SK-N-SH treated with all-trans-retinoic acid at 6 μM for 48 hours (cell line): ENCODE measurements around the gene ANO10.

ENCODE experiments used
- ATAC-seq: fragments of 200-7000 bp; cut with Tn5 transposase; 3 replicates; pipeline ENCODE4 v1.9.1; 2020; ENCODE audit warnings: mild to moderate bottlenecking, moderate library complexity
- ARNTL ChIP-seq: fragments of 450-650 bp; formaldehyde crosslinking; IDR thresholded peaks from 2 replicates; pipeline ENCODE4 v1.5.0; 2020; ENCODE audit warnings: low read depth, mild to moderate bottlenecking, moderate library complexity, borderline replicate concordance
- BACH2 ChIP-seq: fragments of 250-450 bp; sonication (Bioruptor Pico); IDR thresholded peaks from 2 replicates; pipeline ENCODE4 v1.9.0; 2021; ENCODE audit warnings: mild to moderate bottlenecking, borderline replicate concordance
- CSDC2 ChIP-seq: fragments of 250-450 bp; sonication (Bioruptor Pico); IDR thresholded peaks from 2 replicates; pipeline ENCODE4 v1.5.0; 2020; ENCODE audit warnings: mild to moderate bottlenecking, moderate library complexity
- GLIS3 ChIP-seq: fragments of 250-450 bp; sonication (Bioruptor Pico); IDR thresholded peaks from 2 replicates; pipeline ENCODE4 v1.5.0; 2020; ENCODE audit warnings: mild to moderate bottlenecking, moderate library complexity
- ISL1 ChIP-seq: fragments of 250-450 bp; sonication (Bioruptor Pico); IDR thresholded peaks from 2 replicates; pipeline ENCODE4 v2.1.2; 2022; ENCODE audit warnings: mild to moderate bottlenecking, moderate library complexity
- OSR1 ChIP-seq: fragments of 250-450 bp; sonication (Bioruptor Pico); IDR thresholded peaks from 2 replicates; pipeline ENCODE4 v1.8.0; 2022; ENCODE audit warnings: moderate library complexity, mild to moderate bottlenecking, inconsistent platforms
- PPARA ChIP-seq: fragments of 250-450 bp; sonication (Bioruptor Pico); IDR thresholded peaks from 2 replicates; pipeline ENCODE4 v1.5.0; 2020; ENCODE audit warnings: mild to moderate bottlenecking, borderline replicate concordance
- RARB ChIP-seq: fragments of 250-450 bp; sonication (Bioruptor Pico); IDR thresholded peaks from 2 replicates; pipeline ENCODE4 v1.8.0; 2021; ENCODE audit warnings: mild to moderate bottlenecking, moderate library complexity
- SNAI2 ChIP-seq: fragments of 250-450 bp; sonication (Bioruptor Pico); IDR thresholded peaks from 2 replicates; pipeline ENCODE4 v1.5.0; 2020; ENCODE audit warnings: mild to moderate bottlenecking, moderate library complexity
- TCF4 ChIP-seq: fragments of 250-450 bp; sonication (Bioruptor Pico); IDR thresholded peaks from 2 replicates; pipeline ENCODE4 v1.8.0; 2021; ENCODE audit warnings: mild to moderate bottlenecking, moderate library complexity, borderline replicate concordance
- TOX ChIP-seq: fragments of 250-450 bp; sonication (Bioruptor Pico); IDR thresholded peaks from 2 replicates; pipeline ENCODE4 v1.8.0; 2021; ENCODE audit warnings: mild to moderate bottlenecking, moderate library complexity, borderline replicate concordance
- ZC3H10 ChIP-seq: fragments of 250-450 bp; sonication (Bioruptor Pico); IDR thresholded peaks from 2 replicates; pipeline ENCODE4 v1.5.1; 2021; ENCODE audit warnings: mild to moderate bottlenecking, moderate library complexity
- ZFP30 ChIP-seq: fragments of 450-650 bp; formaldehyde crosslinking; IDR thresholded peaks from 2 replicates; pipeline ENCODE4 v1.5.0; 2022; ENCODE audit warnings: mild to moderate bottlenecking, moderate library complexity
- ZNF565 ChIP-seq: fragments of 450-650 bp; formaldehyde crosslinking; conservative IDR thresholded peaks from 2 replicates; pipeline ENCODE4 v1.5.0; 2020; ENCODE audit warnings: low read depth, mild to moderate bottlenecking, moderate library complexity
- ZNF70 ChIP-seq: fragments of 450-650 bp; formaldehyde crosslinking; IDR thresholded peaks from 2 replicates; pipeline ENCODE4 v1.5.0; 2020; ENCODE audit warnings: mild to moderate bottlenecking, moderate library complexity
- ZNF8 ChIP-seq: fragments of 450-650 bp; formaldehyde crosslinking; IDR thresholded peaks from 2 replicates; pipeline ENCODE4 v1.5.0; 2020; ENCODE audit warnings: mild to moderate bottlenecking, moderate library complexity
- TF ChIP-seq, protein P1 (sequence below): fragments of 250-450 bp; sonication (Bioruptor Pico); IDR thresholded peaks from 2 replicates; pipeline ENCODE4 v1.8.0; 2020; ENCODE audit warnings: mild to moderate bottlenecking, moderate library complexity, borderline replicate concordance
- TF ChIP-seq, protein P2 (sequence below): fragments of 250-450 bp; sonication (Bioruptor Pico); IDR thresholded peaks from 2 replicates; pipeline ENCODE4 v1.5.0; 2020; ENCODE audit warnings: mild to moderate bottlenecking, moderate library complexity
- TF ChIP-seq, protein P3 (sequence below): fragments of 250-450 bp; sonication (Bioruptor Pico); IDR thresholded peaks from 2 replicates; pipeline ENCODE4 v1.5.1; 2020; ENCODE audit warnings: low read depth, mild to moderate bottlenecking, moderate library complexity
- TF ChIP-seq, protein P4 (sequence below): fragments of 250-450 bp; sonication (Bioruptor Pico); IDR thresholded peaks from 2 replicates; pipeline ENCODE4 v1.8.0; 2021; ENCODE audit warnings: low read depth, mild to moderate bottlenecking, moderate library complexity, borderline replicate concordance

The ANO10 gene

DNA sequence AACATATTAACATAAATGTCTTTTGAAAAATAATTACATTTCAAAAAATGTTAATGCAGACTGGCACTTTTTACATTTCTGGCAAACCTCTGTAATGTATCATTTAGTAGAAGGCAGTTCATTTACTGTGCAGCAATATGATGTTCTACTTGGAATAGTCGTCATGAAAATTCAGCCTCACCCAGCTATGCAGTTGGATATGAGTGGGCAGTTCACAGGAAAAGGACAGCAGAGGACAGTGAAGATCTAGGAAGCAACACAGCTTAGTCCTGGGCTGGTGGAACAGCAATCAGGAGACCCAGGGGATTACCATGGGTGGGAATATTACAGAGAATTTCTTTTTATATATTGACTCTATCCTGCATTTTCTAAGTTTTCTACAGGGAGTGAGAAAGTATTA is 63.6 kb downstream of the ANO10 start:
- TF ChIP-seq, protein P1, sequence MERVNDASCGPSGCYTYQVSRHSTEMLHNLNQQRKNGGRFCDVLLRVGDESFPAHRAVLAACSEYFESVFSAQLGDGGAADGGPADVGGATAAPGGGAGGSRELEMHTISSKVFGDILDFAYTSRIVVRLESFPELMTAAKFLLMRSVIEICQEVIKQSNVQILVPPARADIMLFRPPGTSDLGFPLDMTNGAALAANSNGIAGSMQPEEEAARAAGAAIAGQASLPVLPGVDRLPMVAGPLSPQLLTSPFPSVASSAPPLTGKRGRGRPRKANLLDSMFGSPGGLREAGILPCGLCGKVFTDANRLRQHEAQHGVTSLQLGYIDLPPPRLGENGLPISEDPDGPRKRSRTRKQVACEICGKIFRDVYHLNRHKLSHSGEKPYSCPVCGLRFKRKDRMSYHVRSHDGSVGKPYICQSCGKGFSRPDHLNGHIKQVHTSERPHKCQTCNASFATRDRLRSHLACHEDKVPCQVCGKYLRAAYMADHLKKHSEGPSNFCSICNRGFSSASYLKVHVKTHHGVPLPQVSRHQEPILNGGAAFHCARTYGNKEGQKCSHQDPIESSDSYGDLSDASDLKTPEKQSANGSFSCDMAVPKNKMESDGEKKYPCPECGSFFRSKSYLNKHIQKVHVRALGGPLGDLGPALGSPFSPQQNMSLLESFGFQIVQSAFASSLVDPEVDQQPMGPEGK, result no peak
- TF ChIP-seq RARB (CRISPR knock-in tag), result no peak
- no peak for TF ChIP-seq SNAI2
- TF ChIP-seq ZNF565 (CRISPR knock-in tag), result no peak
- TF ChIP-seq TCF4 (CRISPR knock-in tag), result no peak
- TF ChIP-seq CSDC2 (CRISPR knock-in tag), result no peak
- TF ChIP-seq BACH2 (CRISPR knock-in tag), result no peak
- TF ChIP-seq, all 23 proteins: peak for 0
- ATAC-seq, result no peak

DNA sequence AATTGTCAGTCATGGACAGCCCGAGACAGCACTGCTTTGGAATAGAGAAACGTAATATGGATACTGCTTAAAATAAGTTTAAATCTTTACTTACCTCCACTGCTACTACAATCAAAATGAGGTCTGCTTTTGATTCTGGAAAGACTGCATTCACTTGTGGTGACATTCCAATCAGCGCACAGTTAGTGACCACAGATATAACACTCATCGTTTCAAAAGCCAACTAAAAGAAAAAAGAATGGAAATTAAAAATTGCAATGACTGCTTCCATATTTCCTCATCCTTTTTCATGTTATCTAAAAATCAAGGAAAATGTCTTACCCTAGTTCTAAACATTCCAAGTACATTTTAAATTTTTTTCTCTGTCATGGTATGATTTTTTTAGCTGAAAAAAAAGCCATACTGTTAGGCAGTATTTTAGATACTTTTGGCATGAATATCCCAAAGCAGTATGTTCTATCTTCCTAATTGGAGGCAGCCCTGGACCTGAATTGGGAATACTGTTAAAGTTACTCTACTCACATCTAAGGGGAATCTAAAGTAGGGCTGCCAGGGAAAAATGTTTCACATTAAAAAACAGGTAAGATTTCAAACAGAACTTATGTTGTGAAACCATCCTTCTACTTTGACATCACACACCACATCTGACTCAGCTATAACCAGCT is 72.1 kb downstream of the ANO10 start:
- ATAC-seq, result no peak
- TF ChIP-seq, protein P1, result no peak
- TF ChIP-seq ZC3H10 (CRISPR knock-in tag) (no peak), ZNF565 (CRISPR knock-in tag) (no peak), ZFP30 (CRISPR knock-in tag) (no peak), ISL1 (CRISPR knock-in tag) (no peak), PPARA (CRISPR knock-in tag) (no peak), RARB (CRISPR knock-in tag) (no peak), TOX (CRISPR knock-in tag) (no peak), OSR1 (CRISPR knock-in tag) (no peak), ZNF8 (CRISPR knock-in tag) (no peak), ZNF70 (CRISPR knock-in tag) (no peak), ARNTL (CRISPR knock-in tag) (no peak), GLIS3 (CRISPR knock-in tag) (no peak), CSDC2 (CRISPR knock-in tag) (no peak), BACH2 (CRISPR knock-in tag) (no peak), TCF4 (CRISPR knock-in tag) (no peak), SNAI2 (no peak)
- TF ChIP-seq, protein P2, sequence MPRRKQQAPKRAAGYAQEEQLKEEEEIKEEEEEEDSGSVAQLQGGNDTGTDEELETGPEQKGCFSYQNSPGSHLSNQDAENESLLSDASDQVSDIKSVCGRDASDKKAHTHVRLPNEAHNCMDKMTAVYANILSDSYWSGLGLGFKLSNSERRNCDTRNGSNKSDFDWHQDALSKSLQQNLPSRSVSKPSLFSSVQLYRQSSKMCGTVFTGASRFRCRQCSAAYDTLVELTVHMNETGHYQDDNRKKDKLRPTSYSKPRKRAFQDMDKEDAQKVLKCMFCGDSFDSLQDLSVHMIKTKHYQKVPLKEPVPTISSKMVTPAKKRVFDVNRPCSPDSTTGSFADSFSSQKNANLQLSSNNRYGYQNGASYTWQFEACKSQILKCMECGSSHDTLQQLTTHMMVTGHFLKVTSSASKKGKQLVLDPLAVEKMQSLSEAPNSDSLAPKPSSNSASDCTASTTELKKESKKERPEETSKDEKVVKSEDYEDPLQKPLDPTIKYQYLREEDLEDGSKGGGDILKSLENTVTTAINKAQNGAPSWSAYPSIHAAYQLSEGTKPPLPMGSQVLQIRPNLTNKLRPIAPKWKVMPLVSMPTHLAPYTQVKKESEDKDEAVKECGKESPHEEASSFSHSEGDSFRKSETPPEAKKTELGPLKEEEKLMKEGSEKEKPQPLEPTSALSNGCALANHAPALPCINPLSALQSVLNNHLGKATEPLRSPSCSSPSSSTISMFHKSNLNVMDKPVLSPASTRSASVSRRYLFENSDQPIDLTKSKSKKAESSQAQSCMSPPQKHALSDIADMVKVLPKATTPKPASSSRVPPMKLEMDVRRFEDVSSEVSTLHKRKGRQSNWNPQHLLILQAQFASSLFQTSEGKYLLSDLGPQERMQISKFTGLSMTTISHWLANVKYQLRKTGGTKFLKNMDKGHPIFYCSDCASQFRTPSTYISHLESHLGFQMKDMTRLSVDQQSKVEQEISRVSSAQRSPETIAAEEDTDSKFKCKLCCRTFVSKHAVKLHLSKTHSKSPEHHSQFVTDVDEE, result no peak
- TF ChIP-seq, protein P3, sequence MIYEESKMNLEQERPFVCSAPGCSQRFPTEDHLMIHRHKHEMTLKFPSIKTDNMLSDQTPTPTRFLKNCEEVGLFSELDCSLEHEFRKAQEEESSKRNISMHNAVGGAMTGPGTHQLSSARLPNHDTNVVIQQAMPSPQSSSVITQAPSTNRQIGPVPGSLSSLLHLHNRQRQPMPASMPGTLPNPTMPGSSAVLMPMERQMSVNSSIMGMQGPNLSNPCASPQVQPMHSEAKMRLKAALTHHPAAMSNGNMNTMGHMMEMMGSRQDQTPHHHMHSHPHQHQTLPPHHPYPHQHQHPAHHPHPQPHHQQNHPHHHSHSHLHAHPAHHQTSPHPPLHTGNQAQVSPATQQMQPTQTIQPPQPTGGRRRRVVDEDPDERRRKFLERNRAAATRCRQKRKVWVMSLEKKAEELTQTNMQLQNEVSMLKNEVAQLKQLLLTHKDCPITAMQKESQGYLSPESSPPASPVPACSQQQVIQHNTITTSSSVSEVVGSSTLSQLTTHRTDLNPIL (CRISPR knock-in tag), result no peak
- TF ChIP-seq, protein P4, sequence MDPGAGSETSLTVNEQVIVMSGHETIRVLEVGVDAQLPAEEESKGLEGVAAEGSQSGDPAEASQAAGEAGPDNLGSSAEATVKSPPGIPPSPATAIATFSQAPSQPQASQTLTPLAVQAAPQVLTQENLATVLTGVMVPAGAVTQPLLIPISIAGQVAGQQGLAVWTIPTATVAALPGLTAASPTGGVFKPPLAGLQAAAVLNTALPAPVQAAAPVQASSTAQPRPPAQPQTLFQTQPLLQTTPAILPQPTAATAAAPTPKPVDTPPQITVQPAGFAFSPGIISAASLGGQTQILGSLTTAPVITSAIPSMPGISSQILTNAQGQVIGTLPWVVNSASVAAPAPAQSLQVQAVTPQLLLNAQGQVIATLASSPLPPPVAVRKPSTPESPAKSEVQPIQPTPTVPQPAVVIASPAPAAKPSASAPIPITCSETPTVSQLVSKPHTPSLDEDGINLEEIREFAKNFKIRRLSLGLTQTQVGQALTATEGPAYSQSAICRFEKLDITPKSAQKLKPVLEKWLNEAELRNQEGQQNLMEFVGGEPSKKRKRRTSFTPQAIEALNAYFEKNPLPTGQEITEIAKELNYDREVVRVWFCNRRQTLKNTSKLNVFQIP (CRISPR knock-in tag), result no peak

DNA sequence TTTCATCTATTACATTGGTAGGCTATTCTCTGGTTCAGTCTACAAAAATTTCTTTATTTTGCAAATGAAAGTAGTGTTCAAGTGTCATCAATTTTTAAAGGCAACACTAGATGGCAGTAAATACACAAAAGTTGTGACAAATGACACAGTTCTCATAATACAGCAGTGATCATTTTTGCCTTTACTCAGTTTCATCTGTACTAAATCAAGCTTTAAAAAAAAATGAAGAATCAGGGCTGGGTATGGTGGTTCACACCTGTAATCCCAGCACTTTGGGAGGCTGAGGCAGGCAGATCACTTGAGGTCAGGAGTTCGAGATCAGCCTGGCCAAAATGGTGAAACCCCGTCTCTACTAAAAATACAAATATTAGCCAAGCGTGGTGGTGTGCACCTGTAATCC is 77.5 kb downstream of the ANO10 start:
- peak; percentile 85 for ATAC-seq
